NCI-H1436 (cell line): Measurements from ENCODE around the gene NOPCHAP1.

Source experiments
- DNase-seq: peaks from one replicate; lab custom pipeline; 2025; lab: John Stamatoyannopoulos, UW

The NOPCHAP1 gene

DNA sequence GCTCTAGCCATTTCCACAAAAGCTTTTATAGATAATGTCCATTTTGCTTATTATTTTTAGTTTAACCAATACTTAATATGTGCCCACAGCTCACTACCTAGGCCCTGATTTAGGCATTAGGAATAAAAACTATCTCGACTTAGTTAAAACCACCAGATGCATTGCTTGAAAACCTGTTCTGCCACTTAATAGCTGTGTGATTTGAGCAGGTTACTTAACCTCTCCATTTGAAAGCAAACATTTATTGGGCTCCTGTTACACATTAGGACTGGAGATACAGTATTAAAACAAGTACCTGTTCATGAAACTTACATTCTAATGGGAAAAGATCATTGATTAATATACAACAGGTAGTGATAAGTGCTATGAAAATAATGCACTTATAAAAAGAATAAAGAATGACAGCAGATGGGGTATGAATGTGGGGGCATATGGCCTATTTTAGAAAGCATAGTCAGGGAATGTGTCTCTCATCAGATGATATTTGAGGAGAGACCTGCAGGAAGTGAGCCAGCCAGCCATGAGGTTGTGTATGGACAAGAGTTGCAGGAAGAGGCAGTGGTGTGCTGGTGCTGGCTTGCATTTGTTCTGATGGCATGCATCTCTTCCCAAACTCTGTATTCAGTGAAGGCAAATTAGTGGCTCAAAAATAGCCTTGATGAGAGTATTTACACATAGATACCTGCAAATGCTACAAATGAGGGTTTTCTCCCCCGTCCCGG, 34.3 kb downstream of the NOPCHAP1 start:
- DNase-seq: no peak

GRCh38 chr12:105024928-105025327, 38.8 kb downstream of the NOPCHAP1 start:
- no peak for DNase-seq

DNA sequence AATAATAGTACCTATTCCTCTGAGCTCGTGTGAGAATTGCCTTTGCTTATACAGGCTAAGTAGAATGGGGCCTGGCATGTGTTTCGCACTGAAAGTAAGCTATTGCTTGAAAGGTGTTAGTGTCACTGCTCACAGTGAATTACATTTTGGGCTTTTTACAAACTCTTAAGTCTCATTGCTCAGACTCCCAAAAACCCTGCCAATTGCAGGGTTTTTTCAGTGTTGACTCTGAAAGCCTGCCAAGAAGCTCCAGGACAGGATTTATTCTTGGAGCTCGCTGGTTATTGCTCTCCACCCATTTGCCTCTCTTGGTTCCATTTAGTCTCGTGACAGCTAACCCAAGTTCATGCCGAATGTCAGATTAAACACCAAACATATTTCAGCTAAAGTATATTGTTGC, 39.8 kb downstream of the NOPCHAP1 start:
- DNase-seq: no peak

- no peak for DNase-seq
Measured at GRCh38 chr12:105026411-105026810, 40.3 kb downstream of the NOPCHAP1 start.

- peak; percentile 14 for DNase-seq
Measured at GRCh38 chr12:105030820-105031807, 45.0 kb downstream of the NOPCHAP1 start.

DNA sequence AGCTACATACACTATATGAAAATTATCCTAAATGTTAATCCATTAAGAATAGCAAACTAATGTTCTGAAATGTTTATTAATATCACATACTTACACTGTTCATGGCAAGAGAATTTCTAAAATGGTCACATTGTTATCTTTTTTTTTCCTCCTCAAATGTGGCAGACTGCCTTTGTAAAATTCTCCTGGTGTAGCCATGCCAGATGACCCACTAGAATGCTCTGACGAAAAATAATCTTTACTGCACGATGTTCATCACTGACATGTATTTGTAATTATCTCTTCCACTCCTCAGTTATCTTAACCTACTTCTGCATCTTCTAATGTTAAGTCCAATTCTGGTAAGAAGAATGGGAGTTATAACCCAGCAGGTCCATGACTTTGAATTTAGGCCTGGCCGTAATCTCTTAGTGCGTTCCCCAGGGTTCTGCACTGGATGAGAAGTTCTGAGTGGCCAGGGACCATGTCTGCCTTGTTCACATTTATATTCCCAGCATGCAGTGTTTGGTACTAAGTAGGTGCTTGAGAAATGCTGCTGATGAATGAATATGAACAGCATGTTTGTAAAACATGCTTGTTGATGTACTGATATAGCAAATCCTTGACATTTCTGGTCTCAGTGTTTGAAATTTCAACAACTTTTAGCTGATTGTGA, 46.7 kb downstream of the NOPCHAP1 start:
- no peak for DNase-seq

DNA sequence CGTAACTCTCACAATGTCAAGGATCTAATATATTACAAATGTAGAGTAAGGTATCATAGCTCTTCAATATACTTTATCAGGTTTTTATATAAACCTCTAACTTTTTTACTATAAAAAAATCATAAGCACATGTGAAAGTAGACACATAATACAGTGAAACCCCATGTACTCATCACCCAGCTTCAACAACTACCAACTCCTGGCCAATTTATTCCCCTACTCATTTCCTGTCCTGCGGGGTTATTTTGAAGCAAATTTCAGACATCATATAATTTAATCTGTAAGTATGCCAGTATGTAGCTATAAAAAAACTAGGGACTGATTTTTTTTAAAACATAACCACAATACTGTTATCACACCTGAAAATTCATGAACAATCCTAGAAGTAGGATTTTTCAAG, 47.7 kb downstream of the NOPCHAP1 start:
- DNase-seq: no peak
